T-cell (primary cell): Measurements from ENCODE around the gene LY86. TPM values are rescaled to one million over a fixed set of nuclear protein-coding genes. Genes with fewer than 3 reads are reported as not detected.

ENCODE experiments used
- ATAC-seq, 4 experiments: fragments of 200-7000 bp in 3 of 4; fragments of 150-1000 bp in 1 of 4; cut with Tn5 transposase; replicated peaks in 1 of 4; 1 replicate in 3 of 4; 2 replicates in 1 of 4; pipeline ENCODE4 v1.10.0; 2021; ENCODE audit warnings: moderate library complexity in 3 of 4, mild to moderate bottlenecking in 2 of 4, moderate number of reproducible peaks in 1 of 4
- CTCF ChIA-PET, 2 donors: fragments of 300-600 bp; sonication (Branson Sonifier 250); formaldehyde crosslinking; loops; one replicate each; lab custom pipeline; 2022; ENCODE audit warnings: antibody characterized with exemption in 2 of 2; lab: Charles Lee
- POLR2A ChIA-PET, 2 donors: fragments of 300-600 bp; sonication (Branson Sonifier 250); formaldehyde crosslinking; loops; one replicate each; lab custom pipeline; 2022; ENCODE audit warnings: antibody characterized with exemption in 2 of 2; lab: Charles Lee
- DNase-seq, 35 experiments: peaks; one replicate each; pipeline versions ENCODE4 v3.0.0 to v3.0.0-alpha.2; 2013 to 2023
- H3K27ac ChIP-seq: one replicate; pipeline ENCODE4 v1.5.1; 2013; ENCODE audit warnings: low read length
- H3K27me3 ChIP-seq, 2 experiments: replicated peaks in 1 of 2; 1 replicate in 1 of 2; 2 replicates in 1 of 2; pipeline versions ENCODE4 v1.6.1 to v1.7.0; 2013; ENCODE audit warnings: low read length in 1 of 2, mixed read lengths in 1 of 2; ENCODE audit not compliant: control insufficient read depth in 2 of 2, insufficient read depth in 2 of 2; ENCODE audit errors: extremely low read depth in 1 of 2
- H3K36me3 ChIP-seq, 2 donors: 1 replicate in 1 of 2; 2 replicates in 1 of 2; pipeline versions ENCODE4 v1.6.1 to v1.7.0; 2013; ENCODE audit warnings: low read length in 1 of 2; ENCODE audit not compliant: control insufficient read depth in 2 of 2, insufficient read depth in 1 of 2; ENCODE audit errors: extremely low read depth in 1 of 2
- H3K4me1 ChIP-seq, 2 experiments: 1 replicate in 1 of 2; 2 replicates in 1 of 2; pipeline versions ENCODE4 v1.6.1 to v1.7.0; 2013; ENCODE audit warnings: low read length in 2 of 2, mixed read lengths in 1 of 2; ENCODE audit not compliant: insufficient read depth in 2 of 2, control insufficient read depth in 1 of 2; ENCODE audit errors: extremely low read depth in 1 of 2
- H3K4me3 ChIP-seq, 2 donors: 1 replicate in 1 of 2; 2 replicates in 1 of 2; pipeline versions ENCODE4 v1.5.1 to v1.7.0; 2013; ENCODE audit warnings: mild to moderate bottlenecking in 2 of 2, low read length in 1 of 2, moderate library complexity in 1 of 2; ENCODE audit not compliant: control insufficient read depth in 1 of 2; ENCODE audit errors: extremely low read depth in 1 of 2
- H3K9me3 ChIP-seq: 2 replicates; pipeline ENCODE4 v1.7.0; 2013
- H3K27ac Mint-ChIP-seq, 2 donors: one replicate each; pipeline ENCODE4 v1.8.0; 2020 to 2021; ENCODE audit warnings: mild to moderate bottlenecking in 2 of 2, mixed read lengths in 2 of 2
- H3K27me3 Mint-ChIP-seq, 2 donors: one replicate each; pipeline ENCODE4 v1.8.0; 2021 to 2022; ENCODE audit warnings: mixed read lengths in 2 of 2
- H3K36me3 Mint-ChIP-seq: one replicate; pipeline ENCODE4 v1.8.0; 2021; ENCODE audit warnings: mixed read lengths
- H3K4me1 Mint-ChIP-seq, 3 donors: one replicate each; pipeline ENCODE4 v1.8.0; 2020 to 2022; ENCODE audit warnings: mixed read lengths in 3 of 3, mild to moderate bottlenecking in 1 of 3
- H3K4me3 Mint-ChIP-seq, 3 donors: one replicate each; pipeline ENCODE4 v1.8.0; 2020 to 2022; ENCODE audit warnings: mild to moderate bottlenecking in 3 of 3, mixed read lengths in 3 of 3, moderate library complexity in 3 of 3
- H3K9me3 Mint-ChIP-seq, 3 donors: one replicate each; pipeline ENCODE4 v1.8.0; 2020 to 2022; ENCODE audit warnings: mixed read lengths in 3 of 3
- WGBS: methylation state at CpG from one replicate; pipeline ENCODE4 v1.1.5; 2013; ENCODE audit warnings: missing lambda C conversion rate; ENCODE audit not compliant: insufficient coverage; 5-methylcytosine and 5-hydroxymethylcytosine counted together
- total RNA-seq, 35 experiments: library from RNA in 6 of 35; stranded (reverse) in 6 of 35; fragments of 120-200 nt in 1 of 35; gene quantifications; one replicate each; pipeline versions ENCODE4 v1.2.1 to v1.2.4 and lab custom pipeline; 2013 to 2026

Gene LY86
- total RNA-seq = 1 to 10 TPM in 3 of 5 donors, under 1 TPM in 2; 0.54 to 3.6 (median 2.5) TPM
- total RNA-seq (2013) = 2.3 TPM
- total RNA-seq (lab: John Stamatoyannopoulos, UW) = 0 to 3.7 (median 0.51) reads per million in 29 experiments

DNA sequence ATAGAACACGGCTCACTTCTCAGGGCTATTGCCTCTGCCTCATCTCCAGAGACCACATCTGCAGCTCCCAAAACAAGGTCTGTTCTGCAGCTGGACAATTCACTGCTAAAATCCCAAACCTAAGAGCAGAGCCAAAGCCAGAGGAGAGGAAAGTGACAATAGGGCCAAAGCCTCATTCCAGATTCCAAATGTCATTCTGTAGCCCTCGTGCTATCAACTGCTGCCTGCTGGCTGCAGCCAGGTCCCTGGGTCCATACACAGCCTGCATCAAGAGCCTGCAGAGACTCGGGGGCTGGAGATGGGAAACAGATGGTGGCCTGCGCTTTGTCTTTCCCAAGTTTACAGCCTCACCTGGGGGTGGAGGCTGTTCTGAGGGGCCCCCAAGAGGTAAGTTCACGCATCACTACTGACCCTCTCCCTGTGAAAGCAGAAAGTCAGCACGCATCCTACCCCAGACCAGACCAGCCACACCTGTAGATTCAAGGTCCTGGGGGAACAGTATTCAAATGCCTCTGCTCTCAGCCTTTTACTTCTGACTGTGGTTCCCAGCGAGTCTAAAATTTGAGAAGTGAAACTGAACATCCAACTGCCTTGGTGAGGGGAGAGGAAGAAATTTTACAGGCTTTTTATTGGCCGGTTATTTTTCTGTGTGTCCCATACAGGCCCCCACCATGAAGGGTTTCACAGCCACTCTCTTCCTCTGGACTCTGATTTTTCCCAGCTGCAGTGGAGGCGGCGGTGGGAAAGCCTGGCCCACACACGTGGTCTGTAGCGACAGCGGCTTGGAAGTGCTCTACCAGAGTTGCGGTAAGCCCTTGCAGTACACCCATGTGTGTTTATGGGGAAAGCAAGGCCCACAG lies at the start of gene LY86:
Gene LY86, plus strand, starts transcription at position 657 of the 860 bp plus-strand sequence. Its CDS starts 15 bp downstream, at position 672.
- Histone ChIP-seq H3K4me3 (peak within 1 kb of the TSS; percentile 29 to 53), H3K27me3 (peaks cover 0 to 3% of the 10 kb centered on the region in 2 experiments), H3K9me3 (no peaks in the 10 kb centered on the region), H3K27ac (peak within 1 kb of the TSS; percentile 35), H3K36me3 (no peaks in the 10 kb centered on the region), H3K4me1 (peaks cover 46 to 73% of the 10 kb centered on the region in 2 experiments)
- CTCF ChIA-PET = interaction anchor here in 1 of 2 donors (1.0 kb wide), 1 partner anchor 7 kb away, joined by 3 read pairs; no protein-coding TSS in a partner anchor
- Mint-ChIP-seq H3K4me3 (peak within 1 kb of the TSS; percentile 74 to 77 (median 75)), H3K4me1 (peaks cover 76 to 87% (median 81%) of the 10 kb centered on the region in 3 donors), H3K27me3 (no peaks in the 10 kb centered on the region), H3K27ac (peak within 1 kb of the TSS; percentile 89 to 97), H3K36me3 (no peaks in the 10 kb centered on the region), H3K9me3 (peaks cover 0 to 3% (median 0%) of the 10 kb centered on the region in 3 donors)
- POLR2A ChIA-PET = interaction anchor here in 1 of 2 donors (0.5 to 0.6 kb wide), 2 partner anchors 16 to 22 kb away, joined by 3 read pairs; no protein-coding TSS in a partner anchor
- DNase-seq (peak in 4 of 35 experiments; percentile 35 to 42 (median 37)), ATAC-seq (peak; percentile 63 to 71 (median 66))
- WGBS = 58% methylated on average over 8 of the region's 14 CpGs

DNA sequence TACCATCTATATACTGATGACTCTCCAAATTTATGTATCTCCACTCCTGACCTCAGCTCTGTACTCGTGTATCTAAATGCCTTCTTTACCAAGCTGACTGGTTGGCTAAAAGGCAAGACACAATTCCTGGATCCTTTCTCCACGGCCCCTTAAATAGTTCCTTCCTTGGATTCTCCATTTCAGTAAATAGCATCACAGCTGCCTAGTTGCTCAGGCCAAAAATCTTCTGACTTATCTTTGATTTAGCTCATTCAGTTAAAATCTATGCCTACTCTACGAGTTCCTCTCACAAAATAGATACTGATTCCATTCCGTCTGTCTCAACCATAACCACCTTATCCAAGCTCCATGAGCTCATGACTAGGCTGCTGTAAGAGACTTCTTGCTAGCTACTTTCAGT lies 49.5 kb upstream of the LY86 start:
- no peaks in the 10 kb centered on the region for H3K36me3 ChIP-seq
- H3K4me1 ChIP-seq = peaks cover 0 to 2% of the 10 kb centered on the region in 2 experiments
- H3K27me3 Mint-ChIP-seq = peaks cover 17 to 21% of the 10 kb centered on the region in 2 donors
- CTCF ChIA-PET = no interaction called here
- H3K9me3 ChIP-seq = no peaks in the 10 kb centered on the region
- no peaks in the 10 kb centered on the region for H3K9me3 Mint-ChIP-seq
- no peak overlapping the region for H3K27ac Mint-ChIP-seq
- no peak overlapping the region for H3K4me3 ChIP-seq
- H3K27ac ChIP-seq = no peak overlapping the region
- H3K27me3 ChIP-seq = peaks cover 4 to 15% of the 10 kb centered on the region in 2 experiments
- POLR2A ChIA-PET = interaction anchor here in 1 of 2 donors (0.5 kb wide), 1 partner anchor 602 kb away, joined by 4 read pairs; no protein-coding TSS in a partner anchor
- DNase-seq = no peak
- 62% methylated on average over 4 of the region's 4 CpGs for WGBS
- no peak overlapping the region for H3K4me3 Mint-ChIP-seq
- peaks cover 6 to 15% (median 9%) of the 10 kb centered on the region in 3 donors for H3K4me1 Mint-ChIP-seq
- ATAC-seq = no peak
- no peaks in the 10 kb centered on the region for H3K36me3 Mint-ChIP-seq

GRCh38 chr6:6542357-6542756 lies 46.2 kb upstream of the LY86 start:
- DNase-seq (no peak), ATAC-seq (no peak)
- no peak overlapping the region for H3K27ac Mint-ChIP-seq
- no peaks in the 10 kb centered on the region for H3K9me3 Mint-ChIP-seq
- Histone ChIP-seq H3K9me3 (no peaks in the 10 kb centered on the region), H3K27me3 (peaks cover 4 to 40% of the 10 kb centered on the region in 2 experiments), H3K4me1 (peaks cover 4 to 15% of the 10 kb centered on the region in 2 experiments), H3K36me3 (no peaks in the 10 kb centered on the region), H3K4me3 (no peak overlapping the region), H3K27ac (no peak overlapping the region)
- H3K4me3 Mint-ChIP-seq = no peak overlapping the region
- H3K27me3 Mint-ChIP-seq = peaks cover 23 to 46% of the 10 kb centered on the region in 2 donors
- no CpG with 5 or more reads among the region's 2 CpGs for WGBS
- no peaks in the 10 kb centered on the region for H3K36me3 Mint-ChIP-seq
- POLR2A ChIA-PET = no interaction called here
- peaks cover 10 to 20% (median 15%) of the 10 kb centered on the region in 3 donors for H3K4me1 Mint-ChIP-seq
- CTCF ChIA-PET = interaction anchor here in 1 of 2 donors (0.9 kb wide), 1 partner anchor 12 kb away, joined by 4 read pairs; no protein-coding TSS in a partner anchor

GRCh38 chr6:6543181-6543879 lies 45.2 kb upstream of the LY86 start:
- H3K27me3 ChIP-seq = peaks cover 4 to 44% of the 10 kb centered on the region in 2 experiments
- Mint-ChIP-seq H3K36me3 (no peaks in the 10 kb centered on the region), H3K4me3 (no peak overlapping the region), H3K9me3 (no peaks in the 10 kb centered on the region), H3K27ac (no peak overlapping the region), H3K27me3 (peaks cover 29 to 54% of the 10 kb centered on the region in 2 donors), H3K4me1 (peaks cover 7 to 13% (median 9%) of the 10 kb centered on the region in 3 donors)
- ATAC-seq (no peak), DNase-seq (no peak)
- H3K4me3 ChIP-seq = no peak overlapping the region
- WGBS = 80% methylated on average over 10 of the region's 11 CpGs
- ChIA-PET CTCF (no interaction called here), POLR2A (no interaction called here)
- H3K27ac ChIP-seq = no peak overlapping the region
- no peaks in the 10 kb centered on the region for H3K36me3 ChIP-seq
- peaks cover 2 to 15% of the 10 kb centered on the region in 2 experiments for H3K4me1 ChIP-seq
- no peaks in the 10 kb centered on the region for H3K9me3 ChIP-seq

GRCh38 chr6:6545616-6546317 lies 42.8 kb upstream of the LY86 start:
- H3K27ac ChIP-seq = no peak overlapping the region
- H3K27ac Mint-ChIP-seq = no peak overlapping the region
- WGBS = 37% methylated on average over 23 of the region's 27 CpGs

More at GRCh38 chr6:6545616-6546317, 42.8 kb upstream of the LY86 start:
- H3K9me3 ChIP-seq = no peaks in the 10 kb centered on the region
- CTCF ChIA-PET = interaction anchor here (0.6 to 3.4 kb wide), 9 partner anchors 10 to 1402 kb away, joined by 3 to 18 read pairs (median 5); no protein-coding TSS in a partner anchor
- H3K27me3 Mint-ChIP-seq = peaks cover 24 to 57% of the 10 kb centered on the region in 2 donors
- POLR2A ChIA-PET = interaction anchor here in 1 of 2 donors (0.6 kb wide), 1 partner anchor 34 kb away, joined by 3 read pairs; no protein-coding TSS in a partner anchor
- DNase-seq (peak in 1 of 35 experiments; percentile 2), ATAC-seq (peak in 1 of 4 experiments; percentile 3)
- H3K4me1 Mint-ChIP-seq = peaks cover 5 to 10% (median 6%) of the 10 kb centered on the region in 3 donors
- H3K27me3 ChIP-seq = peaks cover 2 to 56% of the 10 kb centered on the region in 2 experiments
- H3K36me3 Mint-ChIP-seq = no peaks in the 10 kb centered on the region
- peaks cover 2 to 15% of the 10 kb centered on the region in 2 experiments for H3K4me1 ChIP-seq
- no peaks in the 10 kb centered on the region for H3K36me3 ChIP-seq
- H3K9me3 Mint-ChIP-seq = no peaks in the 10 kb centered on the region
- peak overlapping the region in 1 of 2 donors; percentile 70 for H3K4me3 ChIP-seq
- H3K4me3 Mint-ChIP-seq = peak overlapping the region; percentile 17 to 74 (median 68)
